Left hindlimb (tissue), 1 donor: ENCODE results near the gene UTS2R.
"Not testable (repeated sequence)": the region's sequence is repeated elsewhere in the genome, so short reads cannot be mapped to it uniquely, and the experiment has no call there.

Experiments used
- DNase-seq: peaks from one replicate; pipeline ENCODE4 v3.0.0-alpha.2; 2018

UTS2R gene

GRCh38 chr17:82411396-82412053, 40.0 kb downstream of the UTS2R start:
- no peak for DNase-seq

DNA sequence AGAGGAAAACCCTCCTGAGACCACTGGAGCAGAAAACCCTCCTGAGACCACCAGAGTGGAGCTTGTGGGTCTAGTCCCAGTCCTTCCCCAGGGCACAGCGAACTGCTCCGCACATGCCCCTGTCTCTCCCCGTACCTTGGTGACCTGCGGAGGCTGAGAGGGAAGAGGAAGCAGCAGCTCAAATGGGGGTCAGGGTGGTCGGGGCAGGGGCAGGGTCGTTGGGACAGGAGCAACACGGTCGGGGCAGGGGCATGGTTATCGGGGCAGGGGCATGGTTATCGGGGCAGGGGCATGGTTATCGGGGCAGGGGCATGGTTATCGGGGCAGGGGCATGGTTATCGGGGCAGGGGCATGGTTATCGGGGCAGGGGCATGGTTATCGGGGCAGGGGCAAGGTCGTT, 40.5 kb downstream of the UTS2R start:
- not testable (repeated sequence) for DNase-seq

DNA sequence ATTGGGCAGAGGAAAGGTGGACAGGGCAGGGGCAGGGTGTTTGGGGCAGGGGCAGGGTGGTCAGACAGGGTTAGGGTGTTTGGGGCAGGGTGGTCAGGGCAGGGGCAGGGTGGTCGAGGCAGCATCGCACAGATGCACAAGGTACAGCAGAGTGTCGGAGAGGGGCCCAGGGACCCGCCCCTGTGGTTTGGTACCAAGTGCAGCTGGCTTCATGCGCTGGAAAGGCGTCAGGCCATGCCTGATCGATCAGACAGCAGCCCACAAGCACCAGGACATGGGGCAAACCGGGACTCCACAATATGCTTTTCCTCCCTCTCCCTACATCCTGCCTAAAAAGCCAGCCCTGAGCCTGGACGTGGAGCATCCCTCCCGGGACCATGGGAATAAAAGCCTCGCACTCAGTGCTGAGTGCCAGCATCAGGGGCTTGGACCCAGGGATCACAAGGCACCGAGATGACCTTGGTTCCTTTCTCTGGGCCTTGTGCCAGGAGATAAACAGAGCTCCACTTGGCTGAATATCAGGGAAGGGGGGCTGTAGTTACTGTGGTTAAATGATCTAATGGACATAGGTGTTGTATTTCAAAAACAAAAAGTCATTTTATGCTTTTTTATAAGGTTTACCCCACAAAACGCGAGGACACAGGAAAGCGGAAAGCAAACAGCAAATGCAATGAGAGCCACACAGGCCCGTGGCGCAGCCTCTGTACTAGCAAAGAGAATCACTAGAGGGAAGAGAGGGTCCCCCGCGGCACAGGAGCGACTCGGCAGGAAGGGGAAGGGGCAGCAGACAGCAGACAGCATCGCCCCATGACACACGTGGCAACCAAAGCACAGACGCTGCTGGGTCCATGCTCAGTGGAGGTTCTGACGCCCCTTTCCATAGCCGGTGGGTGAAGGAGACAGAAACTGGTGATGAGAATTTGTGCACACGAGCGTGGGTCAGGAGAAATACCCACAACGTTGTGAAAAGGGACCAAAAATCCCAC, 41.3 kb downstream of the UTS2R start:
- no peak for DNase-seq

DNA sequence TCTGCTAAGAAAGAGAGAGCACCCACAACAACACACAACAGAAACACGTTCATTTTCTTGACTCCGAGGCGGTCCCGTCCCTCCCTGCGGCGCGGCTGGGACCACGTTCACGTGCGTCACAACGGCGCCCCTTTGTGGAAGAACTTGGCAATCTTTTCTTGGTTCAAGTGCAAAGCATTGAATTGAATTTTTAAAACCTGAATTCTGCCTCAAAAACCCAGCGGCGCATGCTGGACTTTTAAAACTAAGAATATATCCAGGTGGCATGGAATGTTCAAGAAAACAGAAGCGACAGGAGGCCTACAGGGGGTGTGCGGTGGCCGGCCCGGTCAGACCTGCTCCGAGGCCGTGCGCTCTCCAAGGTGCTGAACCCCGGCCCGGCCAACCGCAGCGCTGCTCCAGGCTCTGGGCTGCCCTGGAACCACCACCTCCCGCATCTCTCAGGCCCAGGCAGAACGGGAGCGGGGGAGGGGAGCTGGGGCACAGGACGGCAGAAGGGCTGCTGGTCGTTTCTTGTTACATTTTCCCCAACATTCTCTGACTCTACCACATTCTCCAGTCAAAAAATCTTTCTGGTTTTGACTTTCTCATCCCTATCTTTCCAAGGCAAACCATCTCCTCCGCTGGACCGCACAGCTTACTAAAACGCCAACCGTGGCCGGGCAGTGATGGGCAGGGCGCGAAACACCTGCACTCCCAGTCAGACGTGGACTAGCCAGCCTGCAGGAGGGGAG, 43.1 kb downstream of the UTS2R start:
- DNase-seq: peak; percentile 81

DNA sequence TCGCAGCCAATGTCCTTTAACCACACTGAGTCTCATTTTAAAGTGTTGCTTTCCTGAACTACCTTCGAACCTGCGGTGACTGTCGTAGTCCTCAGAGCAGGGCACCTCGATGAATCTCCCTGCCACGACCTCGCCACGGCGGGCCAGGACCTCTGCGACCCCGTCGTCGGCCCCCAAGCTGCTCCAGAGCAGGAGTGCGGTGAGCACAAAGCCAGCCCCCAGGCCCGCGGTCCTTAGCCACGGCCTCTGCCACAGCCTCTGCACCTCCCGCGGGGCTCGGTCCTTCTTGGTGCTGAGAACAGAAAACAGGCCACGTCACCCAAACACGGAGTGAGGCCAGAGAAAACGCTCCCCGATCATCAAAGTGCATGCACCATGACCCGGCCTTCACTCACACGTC, 43.8 kb downstream of the UTS2R start:
- DNase-seq: no peak

- DNase-seq: no peak
Observed at GRCh38 chr17:82415786-82416185, 44.2 kb downstream of the UTS2R start.

GRCh38 chr17:82416264-82416663, 44.7 kb downstream of the UTS2R start:
- no peak for DNase-seq

GRCh38 chr17:82416771-82417170, 45.2 kb downstream of the UTS2R start:
- no peak for DNase-seq

GRCh38 chr17:82418001-82418986, 46.7 kb downstream of the UTS2R start, which contains the start of the genes HEXD and OGFOD3:
Gene HEXD (plus strand): TSS chr17:82418347. CDS start chr17:82419800, 1,453 bp downstream.
Gene OGFOD3 (minus strand): TSS chr17:82418586. CDS start chr17:82418485, 101 bp downstream.
- DNase-seq: peak; percentile 88

GRCh38 chr17:82419540-82419939, 48.0 kb downstream of the UTS2R start:
- DNase-seq: no peak

GRCh38 chr17:82424001-82424862, 52.7 kb downstream of the UTS2R start:
- no peak for DNase-seq

DNA sequence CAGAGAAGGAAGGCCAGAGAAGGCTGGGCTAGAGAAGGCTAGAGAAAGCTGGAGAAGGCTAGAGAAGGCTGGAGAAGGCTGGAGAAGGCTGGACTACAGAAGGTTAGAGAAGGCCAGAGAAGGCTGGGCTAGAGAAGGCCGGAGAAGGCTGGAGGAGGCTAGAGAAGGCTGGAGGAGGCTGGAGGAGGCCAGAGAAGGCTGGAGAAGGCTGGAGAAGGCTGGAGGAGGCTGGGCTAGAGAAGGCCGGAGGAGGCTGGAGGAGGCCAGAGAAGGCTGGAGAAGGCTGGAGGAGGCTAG, 53.2 kb downstream of the UTS2R start:
- DNase-seq: no peak
